Calu3 (cell line): Measurements from ENCODE around the gene VWA8. TPM values are rescaled to one million over a fixed set of nuclear protein-coding genes. Genes with fewer than 3 reads are reported as not detected.

Source experiments
- BruUV-seq: library from RNA; stranded (reverse); fragments of 400-500 nt; replicated peaks from 2 replicates; lab custom pipeline; 2021; lab: Mats Ljungman, UMichigan
- CTCF ChIA-PET: fragments of 300-600 bp; sonication (Branson Sonifier 250); formaldehyde crosslinking; loops from one replicate; lab custom pipeline; 2022; ENCODE audit warnings: antibody characterized with exemption; lab: Charles Lee
- DNase-seq: peaks from one replicate; pipeline ENCODE4 v3.0.0; 2022
- H3K27ac Mint-ChIP-seq: one replicate; pipeline ENCODE4 v1.8.0; 2022; ENCODE audit warnings: mixed read lengths; ENCODE audit not compliant: unreplicated experiment
- H3K27me3 Mint-ChIP-seq: one replicate; pipeline ENCODE4 v1.8.0; 2022; ENCODE audit warnings: mixed read lengths; ENCODE audit not compliant: unreplicated experiment
- H3K36me3 Mint-ChIP-seq: one replicate; pipeline ENCODE4 v1.8.0; 2022; ENCODE audit warnings: mild to moderate bottlenecking, moderate library complexity, mixed read lengths; ENCODE audit not compliant: insufficient read depth, unreplicated experiment
- H3K4me1 Mint-ChIP-seq: one replicate; pipeline ENCODE4 v1.8.0; 2022; ENCODE audit warnings: mild to moderate bottlenecking, low read depth, mixed read lengths; ENCODE audit not compliant: unreplicated experiment
- H3K4me3 Mint-ChIP-seq: one replicate; pipeline ENCODE4 v1.8.0; 2022; ENCODE audit warnings: mild to moderate bottlenecking, low read depth, moderate library complexity, mixed read lengths; ENCODE audit not compliant: unreplicated experiment
- H3K9me3 Mint-ChIP-seq: one replicate; pipeline ENCODE4 v1.8.0; 2022; ENCODE audit warnings: low read depth, mixed read lengths; ENCODE audit not compliant: unreplicated experiment
- intact Hi-C: fragments of 100-400 bp; cut with micrococcal nuclease; formaldehyde crosslinking; loops from one replicate; pipeline ENCODE4 v1.10.0; 2022; ENCODE audit not compliant: unreplicated experiment
- total RNA-seq: library from RNA; stranded (reverse); gene quantifications from 2 replicates; pipeline ENCODE4 v1.2.3, GENCODE V29; 2022
- TF ChIP-seq, protein P1 (sequence below): fragments of 200-600 bp; IDR thresholded peaks from one replicate; pipeline ENCODE4 v1.8.0; 2022; ENCODE audit warnings: antibody characterized with exemption; ENCODE audit not compliant: unreplicated experiment

VWA8 gene
- total RNA-seq, 1 experiment from 2014 or later, result 15.2 TPM

DNA sequence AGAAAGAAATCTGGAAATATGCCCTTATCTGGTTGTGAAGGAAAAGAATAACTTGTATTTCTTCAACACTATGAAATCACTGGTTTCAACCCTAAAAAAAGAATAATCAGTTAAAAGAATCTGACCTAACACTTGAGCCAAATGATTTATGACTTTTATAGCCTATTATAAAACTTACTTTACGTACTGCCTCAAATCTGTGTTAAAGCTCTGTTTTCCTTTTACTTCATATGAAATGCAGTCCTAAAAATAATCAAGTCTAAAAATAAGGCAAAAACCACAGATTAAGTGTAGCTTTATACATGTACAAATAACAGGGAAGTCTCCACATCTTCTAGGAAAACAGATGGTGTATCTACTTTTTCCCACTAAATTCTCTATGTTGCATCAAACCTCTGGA lies 101.3 kb downstream of the VWA8 start:
- CTCF ChIA-PET, result no interaction called here
- H3K36me3 Mint-ChIP-seq, result peaks cover 6% of the 10 kb centered on the region
- H3K9me3 Mint-ChIP-seq, result no peaks in the 10 kb centered on the region
- H3K27me3 Mint-ChIP-seq, result no peaks in the 10 kb centered on the region
- no peak overlapping the region for H3K4me3 Mint-ChIP-seq
- intact Hi-C loops, result no loop called here
- no peak for DNase-seq
- TF ChIP-seq, protein P1, sequence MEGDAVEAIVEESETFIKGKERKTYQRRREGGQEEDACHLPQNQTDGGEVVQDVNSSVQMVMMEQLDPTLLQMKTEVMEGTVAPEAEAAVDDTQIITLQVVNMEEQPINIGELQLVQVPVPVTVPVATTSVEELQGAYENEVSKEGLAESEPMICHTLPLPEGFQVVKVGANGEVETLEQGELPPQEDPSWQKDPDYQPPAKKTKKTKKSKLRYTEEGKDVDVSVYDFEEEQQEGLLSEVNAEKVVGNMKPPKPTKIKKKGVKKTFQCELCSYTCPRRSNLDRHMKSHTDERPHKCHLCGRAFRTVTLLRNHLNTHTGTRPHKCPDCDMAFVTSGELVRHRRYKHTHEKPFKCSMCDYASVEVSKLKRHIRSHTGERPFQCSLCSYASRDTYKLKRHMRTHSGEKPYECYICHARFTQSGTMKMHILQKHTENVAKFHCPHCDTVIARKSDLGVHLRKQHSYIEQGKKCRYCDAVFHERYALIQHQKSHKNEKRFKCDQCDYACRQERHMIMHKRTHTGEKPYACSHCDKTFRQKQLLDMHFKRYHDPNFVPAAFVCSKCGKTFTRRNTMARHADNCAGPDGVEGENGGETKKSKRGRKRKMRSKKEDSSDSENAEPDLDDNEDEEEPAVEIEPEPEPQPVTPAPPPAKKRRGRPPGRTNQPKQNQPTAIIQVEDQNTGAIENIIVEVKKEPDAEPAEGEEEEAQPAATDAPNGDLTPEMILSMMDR, result no peak
- BruUV-seq, result no TSS peak
- no peaks in the 10 kb centered on the region for H3K4me1 Mint-ChIP-seq
- H3K27ac Mint-ChIP-seq, result no peak overlapping the region

DNA sequence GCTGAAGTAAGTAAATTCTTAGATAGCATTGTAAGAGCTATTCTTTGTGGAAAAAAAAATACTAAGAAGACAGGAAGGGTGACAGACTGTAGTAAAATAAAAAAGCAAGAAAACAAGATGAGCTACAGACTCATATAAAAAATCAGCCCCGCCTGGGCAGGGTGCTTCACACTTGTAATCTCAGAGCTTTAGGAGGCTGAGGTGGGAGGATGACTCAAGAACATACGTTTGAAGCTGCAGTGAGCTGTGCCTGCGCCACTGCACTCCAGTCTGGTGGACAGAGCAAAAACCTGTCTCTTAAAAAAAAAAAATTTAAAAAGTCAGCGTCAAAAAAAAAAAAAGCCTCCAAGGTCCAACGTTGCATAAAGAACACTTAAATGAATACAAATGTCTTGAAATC lies 102.1 kb downstream of the VWA8 start:
- TF ChIP-seq, protein P1, result no peak
- CTCF ChIA-PET, result interaction anchor here (0.6 kb wide), 1 partner anchor 72 kb away, joined by 3 read pairs; no protein-coding TSS in a partner anchor
- intact Hi-C loops, result no loop called here
- DNase-seq, result no peak
- no peaks in the 10 kb centered on the region for H3K9me3 Mint-ChIP-seq
- H3K4me3 Mint-ChIP-seq, result no peak overlapping the region
- no peaks in the 10 kb centered on the region for H3K4me1 Mint-ChIP-seq
- no peak overlapping the region for H3K27ac Mint-ChIP-seq
- peaks cover 6% of the 10 kb centered on the region for H3K36me3 Mint-ChIP-seq
- no peaks in the 10 kb centered on the region for H3K27me3 Mint-ChIP-seq
- BruUV-seq, result no TSS peak

DNA sequence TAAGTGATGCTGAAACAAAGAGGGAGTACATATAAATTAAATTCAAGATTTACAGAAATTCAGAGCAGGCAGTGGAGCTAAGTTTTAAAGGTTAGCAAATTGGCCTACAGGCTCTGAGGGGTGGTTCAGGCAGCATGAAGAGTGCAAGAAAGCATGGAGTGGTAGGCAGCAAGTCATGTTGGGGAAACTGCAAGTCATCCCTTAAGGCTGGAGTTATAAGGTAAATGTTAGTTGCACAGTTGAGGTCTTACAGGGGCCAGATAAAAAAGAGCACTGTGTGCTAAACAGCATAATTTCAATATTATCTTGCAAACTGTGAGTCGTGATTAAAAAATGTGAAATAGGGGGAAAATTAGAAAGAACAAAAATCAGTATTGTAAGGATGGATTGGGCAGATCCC lies 106.2 kb downstream of the VWA8 start:
- Mint-ChIP-seq H3K27me3 (no peaks in the 10 kb centered on the region), H3K27ac (no peak overlapping the region), H3K4me3 (no peak overlapping the region), H3K4me1 (no peaks in the 10 kb centered on the region), H3K36me3 (peaks cover 6% of the 10 kb centered on the region), H3K9me3 (no peaks in the 10 kb centered on the region)
- no TSS peak for BruUV-seq
- TF ChIP-seq, protein P1, result no peak
- intact Hi-C loops, result no loop called here
- DNase-seq, result no peak
- CTCF ChIA-PET, result no interaction called here

DNA sequence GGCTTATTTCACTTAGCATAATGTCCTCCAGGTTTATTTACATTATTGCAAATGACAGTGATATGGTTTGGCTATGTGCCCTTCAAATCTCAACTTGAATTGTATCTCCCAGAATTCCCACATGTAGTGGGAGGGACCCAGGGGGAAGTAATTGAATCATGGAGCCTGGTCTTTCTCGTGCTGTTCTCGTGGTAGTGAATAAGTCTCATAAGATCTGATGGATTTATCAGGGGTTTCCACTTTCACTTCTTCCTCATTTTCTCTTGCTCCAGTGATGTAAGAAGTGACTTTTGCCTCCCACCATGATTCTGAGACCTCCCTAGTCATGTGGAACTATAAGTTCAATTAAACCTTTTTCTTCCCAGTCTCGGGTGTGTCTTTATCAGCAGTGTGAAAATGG lies 109.6 kb downstream of the VWA8 start:
- H3K27ac Mint-ChIP-seq, result no peak overlapping the region
- no TSS peak for BruUV-seq
- no peak overlapping the region for H3K4me3 Mint-ChIP-seq
- no peaks in the 10 kb centered on the region for H3K9me3 Mint-ChIP-seq
- no peaks in the 10 kb centered on the region for H3K4me1 Mint-ChIP-seq
- no peak for DNase-seq
- H3K27me3 Mint-ChIP-seq, result no peaks in the 10 kb centered on the region
- TF ChIP-seq, protein P1, result no peak
- intact Hi-C loops, result no loop called here
- H3K36me3 Mint-ChIP-seq, result no peaks in the 10 kb centered on the region
- CTCF ChIA-PET, result no interaction called here
